Measurements from ENCODE around the gene FURIN.
"Not testable (repeated sequence)": the region's sequence is repeated elsewhere in the genome, so short reads cannot be mapped to it uniquely, and the experiment has no call there.

Gene FURIN

GRCh38 chr15:90918835-90919234, 50.4 kb downstream of the FURIN start (continued):
- TF ChIP-seq ZNF565 (CRISPR knock-in tag; conservative IDR thresholded peaks at IDR 0.05; ENCODE audit: low read depth) (no peak), ISL1 (CRISPR knock-in tag; IDR thresholded peaks at IDR 0.05) (no peak), ZNF70 (CRISPR knock-in tag; IDR thresholded peaks at IDR 0.05) (no peak), TSHZ2 (CRISPR knock-in tag; IDR thresholded peaks at IDR 0.05) (no peak), RARB (CRISPR knock-in tag; IDR thresholded peaks at IDR 0.05) (no peak)

- no peak for ATAC-seq
- TF ChIP-seq SNAI2 (CRISPR knock-in tag; IDR thresholded peaks at IDR 0.05) (no peak), PPARA (CRISPR knock-in tag; IDR thresholded peaks at IDR 0.05; ENCODE audit: borderline replicate concordance) (no peak), RARB (CRISPR knock-in tag; IDR thresholded peaks at IDR 0.05) (no peak), TCF4 (CRISPR knock-in tag; IDR thresholded peaks at IDR 0.05; ENCODE audit: borderline replicate concordance) (no peak), TOX (CRISPR knock-in tag; IDR thresholded peaks at IDR 0.05; ENCODE audit: borderline replicate concordance) (no peak)
These were observed 53.5 kb downstream of the FURIN start for GRCh38 chr15:90921887-90922286.

- not testable (repeated sequence) for ATAC-seq
These were observed 54.4 kb downstream of the FURIN start for GRCh38 chr15:90922712-90923322.

GRCh38 chr15:90924375-90924774, 56.0 kb downstream of the FURIN start:
- no peak for ATAC-seq
- TF ChIP-seq ZNF70 (CRISPR knock-in tag; IDR thresholded peaks at IDR 0.05) (no peak), BACH2 (CRISPR knock-in tag; IDR thresholded peaks at IDR 0.05; ENCODE audit: borderline replicate concordance) (no peak), PPARA (CRISPR knock-in tag; IDR thresholded peaks at IDR 0.05; ENCODE audit: borderline replicate concordance) (no peak), GLIS3 (CRISPR knock-in tag; IDR thresholded peaks at IDR 0.05) (no peak), TSHZ2 (CRISPR knock-in tag; IDR thresholded peaks at IDR 0.05) (no peak), ZC3H10 (CRISPR knock-in tag; IDR thresholded peaks at IDR 0.05) (no peak)

- not testable (repeated sequence) for ATAC-seq
These were observed 58.4 kb downstream of the FURIN start for GRCh38 chr15:90926766-90927165.

GRCh38 chr15:90928106-90928505, 59.7 kb downstream of the FURIN start:
- ATAC-seq = not testable (repeated sequence)

GRCh38 chr15:90929246-90930019, 61.0 kb downstream of the FURIN start:
- ATAC-seq = no peak
- TF ChIP-seq TOX (CRISPR knock-in tag; IDR thresholded peaks at IDR 0.05; ENCODE audit: borderline replicate concordance) (no peak), ZNF70 (CRISPR knock-in tag; IDR thresholded peaks at IDR 0.05) (no peak), CSRNP3 (CRISPR knock-in tag; IDR thresholded peaks at IDR 0.05) (no peak), ZC3H10 (CRISPR knock-in tag; IDR thresholded peaks at IDR 0.05) (no peak), TCF4 (CRISPR knock-in tag; IDR thresholded peaks at IDR 0.05; ENCODE audit: borderline replicate concordance) (no peak), SNAI2 (CRISPR knock-in tag; IDR thresholded peaks at IDR 0.05) (no peak), PPARA (CRISPR knock-in tag; IDR thresholded peaks at IDR 0.05; ENCODE audit: borderline replicate concordance) (no peak), RARB (CRISPR knock-in tag; IDR thresholded peaks at IDR 0.05) (no peak), PATZ1 (CRISPR knock-in tag; IDR thresholded peaks at IDR 0.05; ENCODE audit: borderline replicate concordance) (no peak), ESRRG (CRISPR knock-in tag; IDR thresholded peaks at IDR 0.05) (no peak), ZNF8 (CRISPR knock-in tag; IDR thresholded peaks at IDR 0.05) (no peak), ARNTL (CRISPR knock-in tag; IDR thresholded peaks at IDR 0.05; ENCODE audit: borderline replicate concordance, low read depth) (no peak), ZFP30 (CRISPR knock-in tag; IDR thresholded peaks at IDR 0.05) (no peak)

Data from SK-N-SH treated with all-trans-retinoic acid at 6 μM for 48 hours (cell line).